HG03342 (cell line): ENCODE data around the gene PDSS2.

Experiments used
- ATAC-seq: cut with Tn5 transposase; IDR thresholded peaks from one replicate; pipeline ENCODE4 v1.9.1; 2021; ENCODE audit warnings: mild to moderate bottlenecking, moderate library complexity; ENCODE audit not compliant: unreplicated experiment

The PDSS2 gene

DNA sequence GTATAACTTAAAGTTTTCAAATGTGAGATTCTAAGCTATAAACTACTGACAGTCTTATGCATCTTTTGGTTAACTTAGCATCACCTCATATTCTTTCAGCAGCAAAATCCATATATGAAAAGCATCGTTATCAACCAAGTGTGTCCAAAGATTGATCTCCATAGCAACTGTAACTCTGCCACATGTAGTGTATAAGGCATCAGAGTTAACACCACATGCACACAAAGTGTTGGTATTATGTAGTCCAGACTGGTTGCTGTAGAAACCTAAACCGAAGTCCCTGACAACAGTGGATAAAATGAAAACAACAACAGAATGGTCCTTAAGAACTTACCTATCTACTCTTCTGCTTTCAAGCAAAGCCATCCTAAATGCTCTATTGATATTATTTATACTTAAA lies 39.6 kb downstream of the PDSS2 start:
- no peak for ATAC-seq

DNA sequence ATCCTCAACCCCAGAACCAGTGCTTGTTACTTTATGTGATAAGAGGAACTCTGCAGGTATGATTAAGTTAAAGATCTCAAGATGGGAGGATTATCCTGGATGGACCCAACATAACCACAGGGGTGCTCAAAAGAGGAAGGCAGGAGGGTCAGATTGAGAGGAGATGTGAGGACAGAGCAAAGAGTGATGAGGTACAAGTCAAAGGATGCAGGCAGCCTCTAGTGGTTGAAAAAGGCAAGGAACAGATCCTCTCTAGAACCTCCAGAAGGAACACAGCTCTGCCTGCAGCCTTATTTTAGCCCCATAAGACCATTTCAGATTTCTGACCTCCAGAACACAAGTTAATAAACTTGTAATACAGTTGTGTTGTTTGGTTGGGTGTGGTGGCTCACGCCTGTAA lies 41.2 kb downstream of the PDSS2 start:
- ATAC-seq, result no peak

DNA sequence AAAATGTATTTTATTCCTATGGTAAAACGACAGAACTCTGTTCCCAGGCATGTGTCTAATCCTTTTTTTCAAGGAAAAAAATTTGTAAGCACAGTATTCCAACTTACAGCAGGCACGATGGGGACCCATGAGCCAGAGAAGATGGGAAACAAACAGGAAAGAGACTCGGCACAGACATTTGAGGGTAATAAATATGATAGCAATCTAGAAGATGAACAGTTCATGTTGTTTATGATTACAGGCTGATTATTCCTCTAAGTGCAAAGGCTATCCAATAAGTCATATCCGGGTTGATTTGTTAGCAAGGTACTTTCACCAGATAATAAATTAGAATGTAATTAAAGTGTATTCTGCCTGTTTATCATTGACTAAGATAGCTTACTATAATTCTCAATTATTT lies 43.2 kb downstream of the PDSS2 start:
- ATAC-seq, result no peak

DNA sequence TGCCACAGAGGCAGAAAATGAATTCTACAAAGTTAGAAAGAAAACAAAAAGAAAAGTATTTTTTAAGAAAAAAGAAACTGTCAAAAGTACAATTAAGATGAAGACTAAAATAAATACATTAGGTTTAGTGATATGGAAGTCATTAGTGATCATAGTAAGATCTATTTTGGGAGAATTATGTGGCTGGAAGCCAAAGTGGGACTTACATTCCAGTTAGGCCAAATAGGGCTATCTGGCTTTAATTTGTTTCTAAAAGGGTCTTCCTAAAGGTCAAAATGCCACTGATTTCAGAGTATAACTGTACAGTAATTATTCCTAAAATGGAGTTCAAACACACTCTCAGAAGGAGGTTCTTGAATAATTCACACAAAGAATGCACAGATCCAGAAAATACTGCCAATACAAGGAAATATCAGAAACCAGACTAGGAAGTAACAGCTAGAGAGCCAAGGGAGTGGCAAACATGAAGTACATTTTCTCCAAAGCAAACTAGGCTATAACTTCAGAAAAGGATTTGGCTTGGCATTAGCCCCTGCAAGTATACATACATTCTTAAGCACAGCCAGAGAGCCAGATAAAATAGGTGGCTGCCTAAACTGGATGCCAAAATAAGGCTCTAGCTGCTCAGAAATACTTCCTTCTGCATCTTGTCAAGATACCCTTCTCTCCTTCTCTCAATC lies 45.3 kb downstream of the PDSS2 start:
- ATAC-seq, result no peak

DNA sequence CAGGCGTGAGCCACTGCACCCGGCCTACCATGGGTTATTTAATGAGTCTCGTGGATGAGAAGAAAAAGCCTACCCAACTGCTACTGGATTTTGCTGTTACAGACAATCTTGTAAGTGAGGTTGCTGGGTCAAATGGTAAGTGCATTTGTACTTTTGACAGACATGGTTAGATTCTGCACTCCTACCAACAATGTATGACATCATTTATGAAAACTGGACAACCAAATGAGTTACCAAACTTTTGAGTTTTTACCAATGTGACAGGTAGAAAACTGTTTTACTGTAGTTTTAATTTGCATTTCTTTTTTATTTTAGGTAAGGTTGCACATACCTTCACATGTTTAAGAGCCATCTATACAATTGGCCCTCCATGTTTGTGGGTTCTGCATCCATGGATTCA lies 48.2 kb downstream of the PDSS2 start:
- no peak for ATAC-seq

DNA sequence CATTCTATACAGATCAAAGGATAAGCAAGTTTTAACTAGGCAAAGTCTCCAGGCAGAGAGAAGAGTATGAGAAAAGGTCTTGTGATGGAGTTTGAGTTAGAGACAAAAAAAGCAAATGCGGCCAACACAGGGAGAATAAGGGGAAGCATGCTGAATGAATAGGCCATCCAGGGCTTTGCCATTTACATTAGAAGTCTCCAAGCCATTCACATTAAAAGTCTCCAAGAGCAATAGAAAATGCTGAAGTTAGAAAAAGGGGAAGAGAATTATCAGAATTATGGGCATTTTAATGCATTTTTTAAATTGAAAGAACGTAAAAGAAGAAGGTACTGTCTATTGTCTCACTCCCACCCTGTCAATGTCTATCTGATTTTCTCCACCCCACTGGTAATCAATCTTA lies 49.4 kb downstream of the PDSS2 start:
- no peak for ATAC-seq

DNA sequence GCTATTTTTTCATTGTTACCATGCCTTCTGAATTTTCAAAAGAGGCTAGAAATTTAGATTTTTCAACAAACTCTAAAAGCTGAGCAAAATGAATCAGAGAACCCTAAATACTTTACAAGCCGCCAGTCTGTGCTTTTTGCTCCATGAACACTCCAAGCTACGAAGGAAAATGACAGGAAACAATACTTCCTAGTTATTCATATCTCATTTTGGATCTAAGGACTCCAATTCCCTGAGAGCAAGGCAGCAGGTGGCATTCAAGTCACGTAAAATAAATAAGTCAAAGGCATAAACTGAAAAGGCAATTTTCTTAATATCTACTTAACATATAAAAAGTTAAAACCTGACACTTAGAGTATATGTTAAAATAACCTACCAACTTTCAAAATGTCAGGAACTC lies 50.6 kb downstream of the PDSS2 start:
- ATAC-seq, result no peak

DNA sequence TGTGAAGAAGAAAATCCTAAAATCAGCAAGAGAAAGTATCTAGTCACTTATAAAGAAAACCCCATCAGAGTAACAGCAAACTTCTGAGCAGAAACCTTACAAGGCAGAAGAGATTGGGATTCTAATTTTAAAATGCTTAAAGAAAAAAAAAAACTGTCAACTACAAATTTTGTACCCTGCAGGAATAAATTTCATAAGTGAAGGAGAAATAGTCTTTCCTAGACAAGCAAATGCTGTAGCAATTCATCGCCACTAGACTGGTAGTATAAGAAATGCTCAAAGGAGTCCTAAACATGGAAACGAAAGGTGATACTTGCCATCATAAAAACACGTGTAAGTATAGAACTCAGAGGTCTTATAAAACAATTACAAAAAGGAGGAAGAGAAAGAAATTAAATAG lies 54.4 kb downstream of the PDSS2 start:
- ATAC-seq, result no peak

DNA sequence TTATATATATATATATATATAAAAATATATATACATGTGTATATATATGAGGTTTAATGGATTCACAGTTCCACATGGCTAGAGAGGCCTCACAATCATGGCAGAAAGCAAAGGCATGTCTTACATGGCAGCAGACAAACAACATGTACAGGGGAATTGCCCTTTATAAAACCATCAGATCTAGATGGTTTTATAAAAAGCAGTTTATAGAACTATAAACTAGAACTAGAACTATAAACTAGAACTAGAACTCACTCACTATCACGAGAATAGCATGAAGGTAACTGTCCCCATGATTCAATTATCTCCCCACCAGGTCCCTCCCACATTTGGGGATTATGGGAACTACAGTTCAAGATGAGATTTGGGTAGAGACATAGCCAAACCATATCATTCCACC lies 56.8 kb downstream of the PDSS2 start:
- no peak for ATAC-seq

DNA sequence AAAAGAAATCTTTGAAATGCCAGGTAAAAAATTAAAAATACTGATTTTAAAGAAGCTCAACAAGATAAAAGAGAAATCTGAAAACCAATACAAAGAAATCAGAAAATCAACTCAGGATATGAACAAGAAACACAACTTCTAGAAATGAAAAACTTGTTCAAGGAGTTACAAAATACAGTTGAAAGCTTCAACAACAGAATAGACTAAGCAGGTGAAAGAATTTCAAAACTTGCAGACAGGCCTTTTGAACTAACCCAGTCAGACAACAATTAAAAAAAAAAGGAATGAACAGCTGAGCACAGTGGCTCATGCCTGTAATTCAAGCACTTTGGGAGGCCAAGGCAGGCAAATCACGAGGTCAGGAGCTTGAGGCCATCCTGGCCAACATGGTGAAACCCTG lies 57.8 kb downstream of the PDSS2 start:
- ATAC-seq, result no peak

DNA sequence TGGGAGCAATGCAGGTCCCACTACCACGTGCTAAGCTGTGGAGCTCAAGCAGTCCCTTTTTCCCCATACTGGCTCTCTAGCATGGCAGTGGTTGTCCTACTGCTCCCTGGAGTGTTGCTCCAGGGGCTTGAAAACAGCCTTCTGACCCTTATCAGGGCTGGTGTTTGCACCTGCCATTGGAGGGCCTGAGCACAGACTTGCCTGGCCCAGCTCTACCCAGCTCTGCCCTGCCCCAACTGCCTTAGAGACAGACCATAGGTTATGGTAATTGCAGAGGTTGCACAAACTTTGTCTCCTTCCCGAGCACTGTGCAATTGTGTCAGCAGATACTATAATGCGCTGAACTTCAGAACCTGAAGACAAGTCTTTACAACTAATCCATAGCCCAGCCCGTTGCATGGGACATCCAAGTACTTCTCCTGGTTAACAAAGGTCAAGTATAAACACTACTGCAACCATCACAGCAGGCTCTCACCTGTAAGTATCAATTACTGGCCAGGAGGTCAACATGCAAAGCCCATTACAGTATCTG lies 58.7 kb downstream of the PDSS2 start:
- ATAC-seq, result no peak

DNA sequence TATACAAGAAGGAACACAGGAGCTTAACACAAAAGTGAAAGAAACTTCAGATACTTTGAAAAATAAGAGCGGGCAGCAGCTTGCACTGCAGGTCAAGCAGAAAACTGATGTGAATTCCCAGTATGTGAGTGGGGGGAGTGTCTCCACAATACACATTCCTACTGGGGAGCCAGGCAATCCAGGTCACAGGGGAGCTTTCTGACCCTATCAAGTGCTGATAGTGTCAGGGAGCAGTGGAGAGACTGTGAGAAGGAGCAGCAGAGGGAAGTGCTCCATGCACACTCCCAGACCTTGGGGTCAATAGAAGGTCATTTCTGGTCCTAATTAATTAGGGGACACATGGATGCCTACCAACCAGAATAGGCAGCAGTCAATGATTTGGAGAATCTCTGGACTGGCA lies 59.4 kb downstream of the PDSS2 start:
- no peak for ATAC-seq

DNA sequence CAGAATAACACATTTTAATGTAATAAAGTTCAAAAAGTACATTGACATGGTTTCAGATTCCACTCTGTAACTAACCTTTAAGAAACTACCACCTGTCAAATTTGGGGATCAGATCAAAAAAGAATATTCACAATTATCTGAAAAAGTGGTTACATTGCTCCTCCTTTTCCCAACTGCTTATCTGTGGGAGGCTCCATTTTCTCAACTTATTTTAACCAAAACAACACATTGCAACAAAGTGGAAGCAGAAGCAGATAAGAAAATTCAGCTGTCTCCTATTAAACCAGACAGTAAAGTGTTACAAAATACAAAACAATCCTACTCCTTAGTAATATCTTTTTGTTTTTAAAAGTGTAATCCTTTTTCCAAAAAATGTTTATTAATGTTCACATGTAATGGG lies 61.4 kb downstream of the PDSS2 start:
- no peak for ATAC-seq

DNA sequence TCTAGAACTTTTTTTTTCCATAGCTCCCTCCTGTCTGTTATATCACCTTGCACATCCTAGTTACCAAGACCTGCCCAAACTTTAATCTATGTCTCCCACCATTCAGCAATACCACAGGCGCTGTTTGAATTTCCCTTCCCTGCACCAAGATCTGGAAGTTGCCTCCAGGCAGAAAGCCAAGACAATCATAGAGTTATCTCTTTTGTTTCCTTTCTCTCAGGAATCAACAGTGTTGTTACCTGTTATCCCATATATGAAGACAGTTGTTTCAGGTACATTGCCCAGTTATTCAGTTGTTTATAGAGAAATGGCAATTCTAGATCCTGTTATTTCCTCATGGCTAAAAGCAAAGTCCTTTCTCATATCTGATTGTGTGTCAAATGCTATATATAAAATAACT lies 63.2 kb downstream of the PDSS2 start:
- no peak for ATAC-seq

DNA sequence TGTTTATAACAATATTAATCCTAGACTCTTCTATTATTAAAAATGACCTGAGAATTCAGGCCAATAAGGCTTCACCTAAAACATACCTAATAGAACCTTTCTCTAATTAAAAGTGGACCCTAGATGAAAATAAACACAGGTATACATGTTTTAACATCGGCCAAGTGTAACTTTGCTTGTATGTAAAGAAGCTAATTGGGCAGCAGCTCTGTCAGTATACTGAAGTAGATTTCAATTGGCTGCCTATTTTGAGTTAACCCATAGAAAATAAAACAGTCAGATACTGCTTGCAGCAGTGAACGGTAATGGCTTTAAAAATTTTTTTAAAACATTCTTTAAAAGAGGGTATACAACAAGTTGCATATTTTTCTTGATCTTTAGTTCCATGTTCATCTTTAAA lies 67.3 kb downstream of the PDSS2 start:
- no peak for ATAC-seq

DNA sequence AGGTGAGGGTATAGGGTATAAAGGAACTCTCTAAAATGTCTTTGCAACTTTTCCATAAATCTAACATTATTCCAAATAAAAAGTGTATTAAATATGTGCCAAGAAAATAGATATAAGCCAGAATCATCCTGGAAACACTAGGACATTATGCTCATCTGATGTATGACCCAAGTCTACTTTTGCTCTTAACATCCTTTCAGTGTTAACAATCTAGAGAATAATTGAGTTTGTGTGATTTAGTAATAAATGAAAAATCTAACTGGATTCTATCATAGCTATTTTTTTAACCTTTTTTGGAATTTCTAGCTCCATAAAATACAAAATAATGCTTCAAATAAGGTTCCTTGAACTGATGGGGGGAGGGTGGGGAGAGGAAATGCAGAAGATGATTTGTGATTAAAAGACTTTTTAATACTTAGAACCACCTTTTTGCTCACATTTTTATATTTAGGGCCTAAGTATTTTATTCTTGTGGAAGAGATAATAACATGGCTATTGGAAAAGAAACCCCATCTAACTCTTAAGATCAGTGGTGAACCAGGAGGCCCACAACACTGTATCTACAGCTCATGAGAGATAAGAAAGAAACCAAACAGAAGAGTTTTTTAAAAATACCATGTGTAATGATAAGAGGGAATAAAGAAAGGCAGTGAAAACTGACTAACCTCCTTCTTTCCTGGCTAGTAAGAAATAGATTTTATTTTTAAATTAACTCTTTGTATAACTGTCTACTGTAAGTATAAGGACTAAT lies 68.5 kb downstream of the PDSS2 start:
- no peak for ATAC-seq

DNA sequence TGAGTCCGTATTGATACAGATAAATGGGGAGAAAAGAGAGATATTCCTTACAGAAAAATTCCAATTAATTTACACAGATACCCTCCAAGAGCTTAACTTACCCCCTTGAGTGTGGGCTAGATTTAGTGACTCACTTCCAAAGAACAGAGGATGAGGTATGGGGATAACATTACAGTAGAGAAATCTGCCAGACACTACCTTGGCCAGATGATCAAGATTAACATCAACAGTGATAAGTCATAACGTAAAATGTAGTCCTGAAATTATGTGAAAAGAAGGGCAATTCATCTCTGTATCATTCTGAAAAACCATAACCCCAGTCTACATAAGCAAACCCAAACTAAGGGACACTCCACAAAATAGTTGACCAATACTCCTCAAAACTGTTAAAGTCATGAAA lies 69.3 kb downstream of the PDSS2 start:
- ATAC-seq, result no peak

DNA sequence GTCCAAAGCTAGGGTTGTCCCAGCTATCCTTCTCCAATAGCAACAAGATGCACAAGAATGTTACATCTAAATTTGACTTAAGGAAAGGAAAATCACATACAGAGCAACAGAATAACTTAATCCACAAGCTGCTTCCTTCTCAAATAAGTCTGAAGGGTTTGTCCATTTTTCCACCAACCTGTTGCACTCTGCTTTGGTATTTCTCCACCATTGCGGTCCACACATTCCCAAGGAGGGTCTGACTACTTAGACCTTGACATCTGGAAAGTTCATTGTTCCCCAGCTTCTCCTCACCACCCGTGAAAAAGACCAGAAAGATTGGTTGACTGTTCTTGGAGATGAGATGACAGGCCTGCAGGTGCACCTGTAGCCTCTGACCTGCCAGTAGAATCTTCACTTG lies 72.5 kb downstream of the PDSS2 start:
- no peak for ATAC-seq

DNA sequence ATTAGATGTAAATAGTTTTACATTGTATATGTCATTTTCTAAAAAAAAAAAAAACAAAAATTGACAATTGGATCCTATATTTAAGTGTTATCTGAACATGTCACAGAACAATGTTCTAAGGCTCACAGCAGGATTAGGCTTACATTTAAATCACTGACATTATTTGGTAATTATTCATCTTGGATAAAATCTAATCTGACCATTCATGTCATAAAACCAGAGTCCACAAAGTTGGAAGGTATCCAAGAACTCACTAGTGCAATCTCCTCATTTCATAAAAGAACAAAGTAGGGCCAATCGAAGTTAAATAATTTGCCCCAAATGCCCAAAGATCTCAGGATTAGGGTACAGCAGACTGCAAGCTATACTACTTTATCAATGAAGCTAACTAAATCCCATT lies 73.0 kb downstream of the PDSS2 start:
- ATAC-seq, result no peak

DNA sequence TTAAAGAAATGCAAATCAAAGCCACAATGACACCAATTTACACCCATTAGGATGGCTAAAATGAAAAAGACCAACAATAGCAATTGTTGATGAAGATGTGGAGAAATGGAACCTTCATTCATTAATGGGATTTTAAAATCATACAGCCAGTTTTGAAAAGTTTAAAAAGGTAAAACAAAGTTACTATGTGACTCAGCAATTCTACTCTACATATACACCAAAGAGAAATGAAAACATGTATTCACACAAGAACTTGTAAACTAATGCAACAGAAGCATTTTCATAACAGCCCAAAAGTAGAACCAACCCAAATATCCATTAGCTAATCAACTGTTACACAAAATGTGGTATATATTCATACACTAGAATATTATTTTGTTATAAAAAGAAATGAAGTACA lies 75.7 kb downstream of the PDSS2 start:
- ATAC-seq, result no peak

DNA sequence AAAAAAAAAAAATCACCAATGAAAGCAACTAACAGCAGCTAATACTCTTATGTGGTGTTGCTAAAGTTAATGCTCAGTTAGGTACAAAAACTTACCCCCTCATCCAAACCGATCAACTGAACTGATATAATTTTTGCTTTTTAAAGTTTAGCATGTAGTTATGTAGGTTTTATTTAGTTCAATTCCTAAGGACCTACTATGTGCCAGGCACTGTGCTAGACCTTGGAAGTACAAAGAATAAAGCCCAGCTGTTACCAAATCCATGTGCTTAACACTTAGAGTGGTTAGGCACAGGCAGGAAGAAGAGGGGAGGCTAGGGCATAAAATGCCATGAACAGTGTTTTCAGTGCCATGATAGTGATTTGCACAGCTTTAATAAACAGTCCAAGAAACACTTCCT lies 85.1 kb downstream of the PDSS2 start:
- ATAC-seq, result no peak

DNA sequence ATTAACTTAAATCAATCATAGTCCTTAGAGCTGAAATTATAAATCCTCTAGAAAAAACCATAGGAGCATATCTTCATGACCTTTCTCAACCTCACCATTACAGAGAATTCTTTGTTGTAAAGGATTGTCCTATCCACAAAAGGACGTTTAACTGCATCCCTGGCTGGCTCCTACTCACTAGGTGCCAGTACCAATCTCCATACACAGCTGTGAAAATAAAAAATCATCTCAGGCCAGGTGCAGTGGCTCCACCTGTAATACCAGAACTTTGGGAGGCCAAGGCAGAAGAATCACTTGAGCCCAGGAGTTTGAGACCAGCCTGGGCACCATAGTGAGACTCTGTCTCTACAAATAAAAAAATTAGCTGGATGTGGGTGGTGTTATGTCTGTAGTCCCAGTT lies 89.9 kb downstream of the PDSS2 start:
- ATAC-seq, result no peak

DNA sequence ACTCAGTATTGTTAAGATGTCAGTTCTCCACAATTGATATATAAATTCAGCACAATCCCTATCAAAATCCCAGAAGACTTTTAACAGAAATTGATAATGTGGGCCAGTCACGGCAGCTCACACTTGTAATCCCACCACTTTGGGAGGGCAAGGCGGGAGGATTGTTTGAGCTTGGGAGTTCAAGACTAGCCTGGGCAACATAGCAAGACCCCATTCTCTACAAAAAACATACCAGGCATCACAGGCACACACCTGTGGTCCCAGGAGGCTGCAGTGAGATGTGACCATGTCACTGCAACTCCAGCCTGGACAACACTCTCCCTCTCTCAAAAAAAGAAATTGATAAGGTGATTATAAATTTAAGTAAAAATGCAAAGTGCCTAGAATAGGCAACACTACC lies 90.9 kb downstream of the PDSS2 start:
- no peak for ATAC-seq
